Prostate gland (tissue), 2 donors: ENCODE measurements around the gene NUMA1. TPM values are rescaled to one million over a fixed set of nuclear protein-coding genes. Genes with fewer than 3 reads are reported as not detected.

Experiments used
- DNase-seq: peaks from one replicate; pipeline ENCODE4 v3.0.0-alpha.2; 2019; ENCODE audit warnings: low spot score
- H3K27ac ChIP-seq, 2 donors: fragments of 200-600 bp; sonication (generic); 2 replicates each; pipeline ENCODE4 v1.5.1; 2017 to 2019
- H3K27me3 ChIP-seq: fragments of 200-600 bp; sonication (generic); replicated peaks from 2 replicates; pipeline ENCODE4 v1.5.1; 2019; ENCODE audit not compliant: insufficient read depth
- H3K36me3 ChIP-seq, 2 donors: fragments of 200-600 bp; sonication (generic); 1 replicate in 1 of 2; 2 replicates in 1 of 2; pipeline versions ENCODE4 v1.5.1 to v1.8.1; 2017 to 2019
- H3K4me1 ChIP-seq: fragments of 200-600 bp; sonication (generic); replicated peaks from 2 replicates; pipeline ENCODE4 v1.5.1; 2019
- H3K4me3 ChIP-seq, 2 donors: fragments of 200-600 bp; sonication (generic); 2 replicates each; pipeline ENCODE4 v1.5.1; 2017 to 2019
- H3K9me3 ChIP-seq: fragments of 200-600 bp; sonication (generic); 2 replicates; pipeline ENCODE4 v1.5.1; 2017
- CTCF ChIP-seq, 4 experiments: fragments of 200-600 bp in 2 of 4; fragments of 450-650 bp in 2 of 4; sonication (generic) in 2 of 4; IDR thresholded peaks; 1 replicate in 3 of 4; 2 replicates in 1 of 4; pipeline ENCODE4 v1.5.1; 2016 to 2019; ENCODE audit warnings: antibody characterized with exemption in 4 of 4, mild to moderate bottlenecking in 2 of 4, moderate library complexity in 2 of 4
- POLR2A ChIP-seq: fragments of 450-650 bp; IDR thresholded peaks from one replicate; pipeline ENCODE4 v1.6.1; 2016; ENCODE audit warnings: antibody characterized with exemption, mild to moderate bottlenecking
- POLR2AphosphoS5 ChIP-seq: sonication (generic); formaldehyde crosslinking; IDR thresholded peaks from one replicate; pipeline ENCODE4 v1.6.1; 2017; ENCODE audit warnings: antibody characterized with exemption
- WGBS: methylation state at CpG from one replicate; pipeline ENCODE4 v1.1.5; 2018; 5-methylcytosine and 5-hydroxymethylcytosine counted together
- intact Hi-C: fragments of 100-400 bp; cut with DNase I; formaldehyde crosslinking; loops from one replicate; pipeline ENCODE4 v1.14.2; 2022
- total RNA-seq, 2 donors: library from RNA; depleted of rRNA; stranded (reverse); fragments of >200 nt; gene quantifications; one replicate each; pipeline ENCODE4 v1.1.0, GENCODE V29; 2016

NUMA1 gene
- total RNA-seq, 2 donors from 2014 or later: 623 to 712 TPM

GRCh38 chr11:72102631-72102945 lies 22.2 kb upstream of the NUMA1 start:
- intact Hi-C loops: no loop called here
- DNase-seq: no peak
- H3K36me3 ChIP-seq: peaks cover 0 to 11% of the 10 kb centered on the region in 2 donors
- H3K27me3 ChIP-seq: no peaks in the 10 kb centered on the region
- H3K4me1 ChIP-seq: peaks cover 10% of the 10 kb centered on the region
- H3K9me3 ChIP-seq: no peaks in the 10 kb centered on the region
- peak overlapping the region; percentile 80 to 84 for H3K4me3 ChIP-seq
- WGBS: 1% methylated on average over 9 of the region's 9 CpGs
- TF ChIP-seq POLR2AphosphoS5: no peak
- TF ChIP-seq POLR2A: no peak
- TF ChIP-seq CTCF (IDR thresholded peaks at IDR 0.05): no peak
- peak overlapping the region; percentile 91 to 94 for H3K27ac ChIP-seq

- intact Hi-C loops: no loop called here
- Histone ChIP-seq H3K36me3 (peaks cover 3 to 15% of the 10 kb centered on the region in 2 donors), H3K9me3 (no peaks in the 10 kb centered on the region), H3K27me3 (no peaks in the 10 kb centered on the region), H3K27ac (peak overlapping the region; percentile 91 to 94), H3K4me1 (peaks cover 10% of the 10 kb centered on the region), H3K4me3 (peak overlapping the region; percentile 80 to 84)
- no peak for DNase-seq
- TF ChIP-seq POLR2AphosphoS5 (no peak), POLR2A (no peak), CTCF (IDR thresholded peaks at IDR 0.05) (no peak)
- WGBS: 31% methylated on average over 4 of the region's 4 CpGs
Measured at GRCh38 chr11:72102162-72102561, 21.8 kb upstream of the NUMA1 start.

GRCh38 chr11:72100462-72100861 lies 20.1 kb upstream of the NUMA1 start:
- Histone ChIP-seq H3K4me1 (peaks cover 10% of the 10 kb centered on the region), H3K4me3 (no peak overlapping the region), H3K36me3 (peaks cover 3 to 19% of the 10 kb centered on the region in 2 donors), H3K9me3 (no peaks in the 10 kb centered on the region), H3K27me3 (no peaks in the 10 kb centered on the region), H3K27ac (no peak overlapping the region)
- 80% methylated on average over 1 of the region's 1 CpG for WGBS
- TF ChIP-seq POLR2A (no peak), CTCF (IDR thresholded peaks at IDR 0.05) (no peak), POLR2AphosphoS5 (no peak)
- intact Hi-C loops: no loop called here
- DNase-seq: no peak

GRCh38 chr11:72100009-72100408 lies 19.7 kb upstream of the NUMA1 start:
- 87% methylated on average over 3 of the region's 3 CpGs for WGBS

More at GRCh38 chr11:72100009-72100408, 19.7 kb upstream of the NUMA1 start:
- no peak overlapping the region for H3K27ac ChIP-seq
- no peak for DNase-seq
- peaks cover 10% of the 10 kb centered on the region for H3K4me1 ChIP-seq
- no peak for TF ChIP-seq CTCF (IDR thresholded peaks at IDR 0.05)
- TF ChIP-seq POLR2AphosphoS5: no peak
- no peak for TF ChIP-seq POLR2A
- H3K4me3 ChIP-seq: no peak overlapping the region
- H3K27me3 ChIP-seq: no peaks in the 10 kb centered on the region
- intact Hi-C loops: no loop called here
- H3K9me3 ChIP-seq: no peaks in the 10 kb centered on the region
- H3K36me3 ChIP-seq: peaks cover 3 to 19% of the 10 kb centered on the region in 2 donors
